GM19351 (cell line): ENCODE measurements around the gene CASZ1.

ENCODE experiments used
- ATAC-seq: cut with Tn5 transposase; IDR thresholded peaks from one replicate; pipeline ENCODE4 v1.9.1; 2021; ENCODE audit warnings: mild to moderate bottlenecking, moderate library complexity; ENCODE audit not compliant: unreplicated experiment

CASZ1 gene

DNA sequence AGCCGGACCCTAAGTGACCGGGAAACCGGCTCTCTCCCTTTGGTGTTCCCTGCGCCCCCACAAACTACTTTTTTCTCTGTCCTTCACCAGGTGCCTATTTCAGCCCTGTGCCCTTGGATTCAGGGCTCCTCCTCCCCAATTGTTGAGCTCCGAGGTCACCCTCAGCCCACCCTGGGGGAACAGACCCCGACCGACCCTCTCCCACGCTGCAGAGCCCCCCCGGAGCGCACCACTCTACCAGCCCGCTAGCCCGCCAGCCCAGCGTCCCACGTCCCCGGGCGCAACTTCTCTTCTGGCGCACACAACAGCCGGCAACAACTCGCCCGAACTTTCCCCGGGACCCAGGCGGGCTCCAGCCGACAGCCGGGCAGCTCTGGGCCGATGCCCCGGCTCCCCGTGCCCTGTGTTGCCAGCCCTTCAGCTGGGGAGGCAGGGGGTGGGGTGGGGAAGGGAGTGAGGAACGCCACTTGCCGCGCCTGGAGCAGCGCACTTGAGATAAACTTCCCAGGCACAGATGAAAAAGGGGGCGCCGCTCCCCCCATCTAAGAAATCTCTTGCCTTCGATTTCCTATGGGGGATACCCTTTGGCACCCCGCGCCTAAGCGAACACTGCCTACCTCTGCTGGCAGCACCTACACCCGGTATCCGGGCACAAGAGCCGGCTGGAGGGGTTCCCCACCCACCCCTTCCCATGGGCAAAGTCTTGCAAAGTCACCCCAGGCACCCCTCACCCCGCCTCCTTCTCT is 997 bp downstream of the CASZ1 start:
- no peak for ATAC-seq

DNA sequence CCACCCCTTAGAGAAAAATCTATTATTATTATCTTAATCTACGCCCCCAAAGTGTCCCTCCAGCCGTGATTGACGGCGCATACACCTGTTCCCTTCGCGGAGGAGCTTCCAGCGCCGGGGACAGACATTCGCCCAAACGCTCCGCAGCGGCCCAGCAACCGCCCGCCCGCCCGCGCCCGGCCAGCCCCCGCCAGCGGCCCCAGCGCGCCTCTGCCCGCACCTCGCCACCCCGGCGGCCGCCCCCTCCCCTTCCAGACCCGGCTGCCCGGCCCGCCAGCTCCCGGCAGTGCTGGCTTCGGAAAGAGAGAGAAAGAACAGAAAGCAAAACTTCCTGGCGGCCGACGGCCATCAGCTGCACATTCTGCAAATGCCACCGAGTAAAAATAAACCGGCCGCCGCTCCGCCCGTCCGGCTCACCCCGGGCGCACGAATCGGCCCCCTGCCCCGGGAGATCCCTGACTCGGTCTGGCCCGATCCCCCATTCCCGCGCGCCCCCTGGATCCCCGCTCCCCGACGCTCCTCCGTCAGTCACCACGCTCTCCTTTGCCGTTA is 1.6 kb downstream of the CASZ1 start:
- ATAC-seq, result no peak

DNA sequence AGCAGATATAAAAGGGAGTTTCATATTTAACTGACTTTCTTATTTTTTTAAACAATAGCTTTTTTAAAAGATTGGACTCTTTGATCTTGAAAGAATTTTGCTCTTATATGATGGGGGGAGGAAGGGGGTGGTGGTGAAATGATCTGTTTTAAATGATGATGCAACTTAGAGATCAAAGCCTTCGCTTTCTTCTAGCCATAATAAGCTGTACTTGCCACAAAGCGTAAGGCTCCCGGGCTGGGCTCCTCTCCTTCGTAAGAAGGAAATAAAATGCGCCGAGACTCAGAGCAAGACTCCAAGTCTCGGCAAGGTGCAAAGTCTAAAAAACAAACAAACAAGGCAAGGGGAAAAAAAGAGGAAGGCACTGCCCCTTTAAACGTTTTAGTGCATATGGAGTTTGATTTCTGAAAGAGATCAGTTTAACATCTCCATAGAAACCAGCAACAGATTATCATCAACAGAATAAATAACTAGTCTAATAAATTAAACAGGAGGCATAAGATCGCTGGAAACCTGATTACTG is 3.3 kb downstream of the CASZ1 start:
- ATAC-seq, result no peak

DNA sequence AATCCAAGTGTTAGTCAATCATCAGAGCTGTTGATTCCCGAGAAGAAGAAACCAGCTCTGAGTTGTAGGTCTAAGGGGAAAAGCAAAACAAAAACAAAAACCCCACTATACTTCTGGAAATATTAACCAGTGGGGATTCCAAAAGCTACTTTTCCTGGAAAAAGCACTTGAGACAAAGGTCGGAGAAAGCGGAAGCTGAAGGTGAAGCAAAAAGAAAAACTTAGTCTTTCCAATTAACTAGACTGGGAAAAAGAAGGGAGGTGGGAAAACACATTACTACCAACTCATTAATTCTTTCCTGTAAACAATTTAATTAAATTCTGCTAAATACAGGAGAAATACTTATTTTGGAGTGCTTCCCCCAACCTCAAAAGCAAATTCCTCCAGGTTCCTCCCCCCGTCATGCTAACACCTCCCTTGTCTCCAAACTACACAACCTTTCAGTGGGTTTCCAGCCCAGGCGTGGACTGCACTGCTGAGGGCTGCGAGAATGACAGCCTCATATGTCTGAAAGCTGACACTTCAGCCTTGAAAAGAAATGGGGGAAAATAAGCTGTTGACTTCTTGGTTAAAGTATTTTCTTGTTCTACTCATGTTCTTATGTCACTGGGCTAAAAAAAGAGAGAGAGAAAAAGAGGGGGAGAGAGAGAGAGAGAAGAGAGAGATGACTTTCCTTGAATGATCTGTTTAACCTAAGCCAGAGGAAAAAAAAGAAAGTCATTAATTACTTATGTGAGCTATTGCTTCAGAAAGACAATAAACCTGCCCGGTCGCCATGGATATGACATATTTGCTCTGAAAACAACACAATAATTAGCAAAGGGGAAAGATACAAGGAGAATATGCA is 5.1 kb downstream of the CASZ1 start:
- ATAC-seq, result no peak

DNA sequence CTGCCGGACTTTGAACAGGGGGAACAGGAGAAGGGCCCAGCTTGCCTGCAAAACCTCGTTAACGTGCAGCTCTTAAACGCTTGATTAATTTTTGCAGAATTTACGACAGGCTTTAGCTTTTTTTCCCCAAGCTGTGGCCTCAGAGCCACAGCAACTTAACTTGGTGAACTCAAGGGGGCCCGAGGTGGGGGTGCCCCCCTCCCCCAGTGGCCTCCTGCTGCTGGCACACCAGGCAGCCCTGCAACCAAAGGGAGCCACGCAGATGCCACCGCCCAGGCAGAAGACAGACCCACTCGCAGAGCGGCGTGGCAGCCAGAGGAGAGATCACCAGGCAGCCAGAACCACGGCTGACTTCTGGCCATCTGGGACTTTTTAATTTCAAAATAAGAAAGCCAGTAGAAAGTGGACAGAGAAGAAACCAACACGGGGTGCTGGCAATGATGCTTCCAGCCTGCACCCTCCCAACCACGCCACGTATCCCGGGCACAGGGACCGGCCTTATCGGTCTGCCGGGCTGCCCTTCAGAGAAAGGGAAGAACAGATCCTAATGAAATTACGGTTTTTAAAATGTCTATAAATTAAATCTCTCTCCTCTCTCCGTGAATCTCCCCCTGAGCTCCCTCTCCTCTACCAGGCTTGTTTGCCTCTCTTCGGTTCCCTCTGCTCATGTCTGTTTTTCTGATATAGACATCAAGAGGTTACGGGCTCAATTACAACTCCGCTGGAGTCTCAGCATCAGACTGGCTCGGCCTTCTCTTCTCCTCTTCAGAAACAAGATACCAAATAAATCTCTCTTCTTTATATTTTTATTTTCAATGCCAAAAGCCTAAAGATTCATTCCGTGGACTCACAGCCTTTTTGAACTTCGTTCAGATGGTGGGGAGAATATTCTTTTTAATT is 6.4 kb downstream of the CASZ1 start:
- ATAC-seq, result no peak

DNA sequence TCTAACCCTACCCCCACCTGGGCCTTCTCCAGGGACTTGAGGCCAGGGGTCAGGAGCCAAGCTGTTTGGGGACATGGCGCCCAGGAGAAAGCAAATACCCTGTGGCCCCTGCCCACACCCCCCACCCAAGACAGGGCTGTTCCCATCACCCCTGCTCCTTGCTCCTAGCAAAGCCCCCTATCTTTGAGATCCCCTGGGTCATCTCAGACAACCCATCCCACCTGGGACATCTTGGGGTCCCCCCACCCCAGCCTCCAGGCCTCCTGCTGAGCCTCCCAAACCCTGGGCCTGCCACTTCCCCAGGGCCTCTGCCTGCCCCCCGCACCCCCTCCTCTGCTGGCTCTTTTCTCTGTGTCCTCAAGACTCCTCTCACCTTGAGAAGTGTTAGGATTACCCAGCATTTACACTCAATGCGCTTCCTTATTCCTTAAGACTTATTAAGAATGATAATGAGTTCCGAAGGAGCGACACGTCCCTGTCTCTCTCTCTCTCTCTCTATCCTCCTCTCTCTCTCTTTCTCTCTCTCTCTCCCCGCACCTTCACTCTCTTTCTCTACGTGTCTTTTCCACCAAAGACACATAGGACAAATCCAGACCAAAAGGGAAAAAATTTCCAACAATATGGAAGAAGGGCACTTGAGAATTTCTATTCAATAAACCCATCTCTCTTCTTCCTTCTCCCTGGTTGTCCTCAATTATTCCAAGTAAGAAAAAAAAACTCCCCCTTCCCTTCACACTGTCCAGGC is 7.2 kb downstream of the CASZ1 start:
- ATAC-seq, result no peak

DNA sequence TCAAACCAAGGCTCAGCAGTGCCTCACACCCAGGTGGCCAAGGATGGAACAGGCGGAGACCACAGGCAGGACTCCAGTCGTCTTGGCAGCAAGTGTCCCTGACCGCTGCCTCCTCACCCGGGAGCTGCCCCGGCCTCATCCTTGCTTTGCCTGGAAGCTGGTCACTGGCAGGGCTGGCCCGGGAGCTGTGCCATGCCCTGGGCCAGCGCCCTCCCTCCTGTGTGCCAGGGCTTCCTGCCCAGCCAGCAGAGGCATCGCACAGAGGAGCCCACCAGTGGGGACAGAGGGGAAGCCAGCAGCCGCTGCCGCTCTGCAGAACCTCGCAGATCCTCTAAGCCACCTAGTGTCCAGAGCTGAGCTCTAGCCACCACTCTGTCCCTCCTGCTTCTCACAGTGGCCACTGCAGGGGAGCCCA is 7.8 kb downstream of the CASZ1 start:
- ATAC-seq, result no peak

DNA sequence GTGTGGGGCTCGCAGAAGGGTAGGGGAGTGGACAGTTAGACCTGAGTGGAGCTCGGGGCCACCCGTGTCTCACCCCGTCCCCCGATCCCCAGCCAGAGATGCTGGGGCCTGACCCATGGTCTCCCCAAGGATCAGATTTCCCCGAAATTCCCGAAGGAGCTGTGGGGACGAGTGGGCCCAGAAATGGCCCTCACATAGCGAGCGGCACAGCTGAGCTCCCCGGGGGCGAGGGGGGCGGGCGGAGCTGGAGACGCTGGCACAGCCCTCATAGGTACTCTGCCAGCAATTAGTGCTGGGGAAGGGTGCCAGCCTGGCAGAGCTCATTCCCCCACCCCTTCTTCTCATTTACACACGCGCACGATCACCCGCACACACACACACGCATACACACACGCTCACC is 9.2 kb downstream of the CASZ1 start:
- ATAC-seq, result no peak

DNA sequence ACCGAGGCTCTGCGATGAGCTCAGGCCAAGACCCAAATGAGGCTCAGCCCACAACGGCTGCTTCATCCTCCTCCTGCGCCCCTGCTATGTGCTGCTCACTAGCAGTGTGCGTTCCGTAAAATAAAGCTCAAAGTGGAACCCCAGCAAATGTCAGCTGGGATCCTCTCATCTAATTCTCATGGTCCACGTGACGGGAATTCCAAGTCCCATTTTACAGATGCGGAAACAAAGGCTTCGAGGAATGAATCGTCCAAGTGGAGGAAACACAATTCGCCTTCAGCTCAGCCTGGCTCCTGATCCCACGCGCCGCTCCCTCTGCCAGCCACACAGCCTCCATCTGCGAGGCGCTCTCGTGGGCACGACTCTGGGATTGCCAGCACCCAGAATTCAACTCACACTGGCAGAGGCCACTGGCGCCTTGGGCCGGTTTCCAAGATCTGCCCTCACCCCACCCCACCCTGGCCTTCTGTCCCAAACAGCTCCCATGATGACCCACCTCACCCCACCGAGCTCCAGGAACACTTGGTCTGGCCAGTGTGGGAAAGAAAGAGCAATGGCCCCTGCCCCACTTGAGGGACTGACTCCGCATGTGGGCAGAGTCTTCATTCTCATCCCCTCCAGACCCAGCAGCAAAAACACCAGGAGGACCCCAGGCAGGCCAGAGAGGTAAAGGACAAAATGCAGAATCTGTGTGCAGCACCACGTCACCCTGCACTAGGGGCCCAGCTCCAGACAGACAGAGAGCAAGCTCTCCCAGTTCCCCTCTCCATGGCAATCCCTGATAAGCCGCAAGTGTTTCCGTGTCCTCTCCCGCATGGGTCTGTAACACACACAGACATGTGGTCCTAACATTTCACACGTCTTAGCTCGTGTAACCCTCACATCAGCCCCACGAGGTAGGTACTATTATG is 10.5 kb downstream of the CASZ1 start:
- no peak for ATAC-seq

DNA sequence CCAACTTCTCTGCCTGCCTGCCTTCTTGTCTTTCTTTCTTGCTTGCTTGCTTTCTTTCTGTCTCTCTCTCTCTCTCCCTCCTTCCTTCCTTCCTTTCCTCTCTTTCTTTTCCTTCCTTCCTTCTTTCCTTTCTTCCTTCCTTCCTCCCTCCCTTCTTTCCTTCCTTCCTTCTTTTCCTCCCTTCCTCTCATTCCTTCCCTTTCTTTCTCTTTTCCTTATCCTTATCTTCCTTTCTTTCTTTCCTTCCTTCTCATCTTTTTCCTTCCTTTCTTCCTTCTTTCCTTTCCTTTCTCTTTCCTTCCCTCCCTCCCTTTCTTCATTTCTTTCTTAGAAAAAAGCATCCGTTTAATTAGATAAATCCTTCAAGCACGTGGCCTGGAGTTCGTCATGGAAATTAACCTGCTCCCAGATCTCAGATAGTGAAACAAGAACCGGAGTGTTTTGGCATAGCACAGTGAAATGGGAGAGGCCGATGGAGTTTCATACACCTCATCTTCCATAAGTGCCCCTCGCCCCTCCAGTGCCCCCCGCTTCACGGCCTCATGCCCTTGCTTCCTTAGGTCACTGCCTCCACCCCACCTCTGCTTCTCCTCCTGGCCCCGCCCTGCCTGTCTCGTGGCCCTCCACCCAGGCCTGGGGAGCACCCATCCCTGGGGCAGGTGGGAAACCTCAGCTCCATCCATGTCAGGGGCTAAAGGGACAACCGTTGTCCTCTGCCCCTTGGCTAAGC is 11.3 kb downstream of the CASZ1 start:
- ATAC-seq, result no peak

DNA sequence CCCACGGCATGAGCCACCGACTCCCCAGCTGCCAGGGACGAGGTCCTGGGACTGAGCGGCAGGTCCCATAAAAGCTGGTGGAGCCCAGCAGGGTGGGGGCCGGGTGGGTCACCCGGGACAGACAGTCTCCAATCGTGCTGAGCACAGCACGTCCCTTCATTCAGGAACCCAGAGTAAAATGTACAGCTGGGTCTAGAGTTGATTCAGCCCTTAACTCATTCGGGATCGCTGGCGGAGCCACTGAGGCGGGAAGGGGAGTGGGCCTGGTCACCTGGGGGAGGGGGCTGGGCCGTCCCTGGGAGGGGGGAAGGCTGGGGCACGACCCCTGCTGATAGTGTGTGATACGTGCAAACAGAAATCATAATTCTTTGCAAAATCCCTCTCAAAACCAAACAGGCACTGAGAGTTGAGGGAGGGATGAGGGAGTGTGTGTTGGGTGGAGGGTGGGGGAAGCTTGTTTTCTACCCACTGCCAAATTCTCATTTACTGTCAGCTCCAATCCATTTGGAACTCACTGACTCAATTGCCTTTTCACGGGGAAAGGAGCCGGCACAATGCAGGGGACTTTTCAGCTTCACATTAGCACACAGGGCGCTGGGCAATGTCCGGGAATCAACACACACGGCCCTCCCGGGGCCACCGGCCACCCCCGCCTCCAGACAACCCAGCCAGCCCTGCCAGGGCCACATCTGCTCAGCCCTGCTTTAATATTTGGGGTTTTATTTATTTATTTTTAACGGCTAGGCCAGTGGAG is 13.8 kb downstream of the CASZ1 start:
- no peak for ATAC-seq

DNA sequence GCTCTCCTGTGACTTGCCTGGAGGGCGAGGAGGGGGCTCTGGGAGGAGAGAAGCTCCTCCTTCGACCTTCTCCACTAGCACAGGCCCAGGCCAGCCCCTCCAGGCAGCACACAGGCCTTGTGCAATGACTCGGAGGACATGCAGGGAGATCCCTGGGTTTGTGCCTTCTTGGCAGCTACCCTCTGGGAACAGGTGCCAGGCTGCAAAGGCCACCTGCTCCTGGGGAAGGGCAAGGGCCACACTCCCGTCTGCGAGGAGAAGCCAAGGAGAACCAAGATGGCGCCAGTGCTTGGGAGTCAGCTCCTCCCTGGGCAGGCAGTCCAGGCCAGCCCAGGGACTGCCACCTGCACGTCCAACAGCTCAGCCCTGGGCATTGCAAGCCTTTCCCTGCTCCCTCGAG is 15.3 kb downstream of the CASZ1 start:
- no peak for ATAC-seq

DNA sequence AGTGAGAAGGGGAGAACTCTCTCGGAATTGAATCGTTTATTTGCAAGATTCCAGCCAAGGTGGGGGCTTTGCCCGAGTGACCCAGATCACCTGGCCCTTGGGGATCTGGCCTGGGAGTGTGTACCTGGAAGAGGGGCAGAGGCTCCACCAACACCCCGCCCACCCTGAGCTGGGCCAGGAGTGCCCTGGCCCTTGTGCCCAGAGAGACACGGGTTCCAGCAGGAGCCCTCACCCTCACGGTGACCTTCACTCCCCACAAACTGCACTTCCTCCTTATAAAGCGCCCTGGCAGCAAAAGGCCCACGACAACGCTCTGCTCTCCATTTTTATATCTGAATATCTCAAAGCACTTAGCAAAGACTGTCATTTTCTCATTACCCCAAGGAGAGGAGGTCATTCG is 16.6 kb downstream of the CASZ1 start:
- no peak for ATAC-seq

DNA sequence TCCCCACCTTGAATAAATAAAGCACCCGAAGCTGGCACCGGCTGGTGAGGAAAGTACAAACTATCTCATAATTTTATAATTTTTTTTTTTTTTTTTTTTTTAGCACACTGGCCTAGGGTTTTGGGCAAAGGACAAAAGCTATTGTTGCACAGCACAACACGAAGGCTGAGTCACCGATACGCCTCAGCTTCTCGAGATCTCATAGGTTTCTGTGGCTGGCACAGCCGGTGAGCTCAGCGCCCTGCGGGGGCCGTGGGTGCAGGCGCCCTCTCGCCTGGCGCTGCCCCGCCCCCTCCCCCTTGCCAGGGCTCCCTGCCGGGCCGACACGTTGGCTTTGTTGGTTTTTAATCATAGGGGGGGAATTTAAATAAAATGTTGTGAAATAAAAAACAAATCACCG is 17.2 kb downstream of the CASZ1 start:
- no peak for ATAC-seq

DNA sequence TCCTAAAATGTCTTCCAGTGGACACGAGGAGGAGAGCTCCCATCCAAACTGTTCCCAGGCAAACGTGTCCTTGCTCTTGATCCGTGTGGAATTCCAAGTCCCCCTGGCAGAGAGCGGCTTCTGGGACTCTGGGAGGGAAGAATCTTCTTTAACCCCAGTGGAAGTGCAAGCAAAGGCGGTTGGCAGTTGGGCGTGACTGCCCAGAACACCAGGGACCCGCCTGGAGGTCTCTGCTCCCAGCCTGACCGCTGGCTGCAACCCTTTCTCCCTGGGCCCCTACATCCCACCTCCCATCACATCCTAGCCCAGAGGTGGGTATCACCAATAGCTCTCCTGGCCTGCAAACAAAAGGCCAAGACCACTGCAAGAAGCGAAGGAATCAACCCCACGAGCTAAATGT is 17.8 kb downstream of the CASZ1 start:
- no peak for ATAC-seq

DNA sequence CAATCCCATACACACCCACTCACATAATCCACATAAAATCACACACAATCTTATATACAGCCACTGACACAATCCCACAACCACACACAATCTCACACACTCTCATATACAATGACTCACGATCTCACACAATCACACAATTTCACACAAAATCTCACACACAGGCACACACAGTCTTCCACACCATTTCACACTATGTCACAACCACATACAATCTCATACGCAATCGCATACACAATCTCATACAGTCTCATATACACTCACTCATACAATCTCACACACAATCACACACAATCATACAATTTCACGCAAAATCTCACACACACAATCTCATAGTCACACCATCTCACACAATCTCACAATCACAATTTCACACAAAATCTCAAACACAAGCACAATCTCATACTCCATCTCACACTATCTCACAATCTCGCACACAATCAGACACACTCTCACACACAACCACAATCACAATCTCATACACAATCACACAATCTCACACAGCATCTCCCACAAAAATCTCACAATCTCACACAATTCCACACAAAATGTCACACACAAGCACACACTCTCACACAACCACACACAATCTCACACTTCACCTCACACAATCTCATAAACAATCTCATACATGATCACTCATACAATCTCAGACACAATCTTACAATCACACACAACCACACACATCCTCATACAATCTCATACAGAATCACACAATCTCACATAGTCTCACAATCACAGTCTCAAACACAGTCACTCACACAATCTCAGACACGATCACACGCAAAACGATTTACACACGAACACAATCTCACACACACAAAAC is 18.5 kb downstream of the CASZ1 start:
- ATAC-seq, result no peak
